Urothelium cell line (cell line): Measurements from ENCODE around the gene FKBP1B.
"Not testable (repeated sequence)": the region's sequence is repeated elsewhere in the genome, so short reads cannot be mapped to it uniquely, and the experiment has no call there.

Source experiments
- DNase-seq: peaks from one replicate; pipeline ENCODE4 v3.0.0; 2011; ENCODE audit warnings: low spot score, mixed read lengths
- FAIRE-seq: peaks from 2 replicates; lab custom pipeline; 2011; peaks lifted over from hg19 to GRCh38; lab: Jason Lieb, UNC

FKBP1B gene

DNA sequence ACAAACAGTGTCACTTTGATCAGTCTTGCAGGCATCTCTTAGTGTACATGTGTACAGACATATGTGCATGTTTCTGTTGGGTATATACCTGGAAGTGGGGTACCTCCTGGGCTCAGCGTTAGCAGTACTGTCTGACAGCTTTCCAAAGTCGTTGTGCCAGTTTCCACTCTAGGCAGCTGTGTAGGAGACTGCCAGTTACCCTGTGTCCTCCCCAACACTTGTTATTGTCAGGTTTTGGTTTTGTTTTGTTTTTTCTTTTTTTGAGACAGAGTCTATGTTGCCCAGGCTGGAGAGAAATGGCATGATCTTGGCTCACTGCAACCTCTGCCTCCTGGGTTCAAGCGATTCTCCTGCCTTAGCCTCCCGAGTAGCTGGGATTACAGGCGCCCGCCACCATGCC lies 6.2 kb downstream of the FKBP1B start:
- FAIRE-seq, result no peak

DNA sequence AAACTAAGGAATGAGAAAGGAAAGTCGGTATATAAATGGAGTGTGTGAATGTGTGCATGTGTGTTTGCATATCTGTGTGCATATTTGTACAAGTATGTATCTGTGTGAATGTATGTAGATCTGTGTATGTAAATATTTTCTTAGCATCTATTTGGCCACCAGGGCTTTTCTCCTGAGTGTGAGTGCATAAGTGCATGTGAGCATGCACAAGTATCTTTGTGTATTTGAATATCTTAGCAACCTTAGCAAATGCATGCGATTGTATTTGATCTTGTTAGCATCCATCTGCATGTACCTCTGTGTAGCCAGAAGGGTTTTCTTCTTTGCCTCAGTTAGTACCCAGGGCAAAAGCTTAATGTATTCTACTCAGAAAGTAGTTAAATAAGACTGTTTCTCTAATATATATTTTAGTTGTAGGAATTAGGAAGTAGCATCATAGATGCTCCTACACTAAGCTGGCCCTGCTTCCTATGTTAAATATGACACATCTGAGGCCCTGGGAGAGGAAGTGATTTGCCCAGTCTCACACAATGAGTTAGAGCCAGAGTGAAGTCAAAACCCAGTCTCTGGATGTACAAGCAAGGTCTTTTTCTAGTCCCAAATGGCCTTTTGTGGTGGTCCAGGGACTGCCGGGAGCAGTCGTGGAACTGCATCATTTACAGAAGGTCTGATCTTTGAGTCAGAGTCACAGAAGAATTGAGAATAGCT lies 9.2 kb downstream of the FKBP1B start:
- DNase-seq, result no peak
- no peak for FAIRE-seq

More for the DNA sequence above, 6.2 kb downstream of the FKBP1B start:
- DNase-seq, result no peak

- DNase-seq, result no peak
- no peak for FAIRE-seq
Observed at GRCh38 chr2:24065341-24065740, 15.8 kb downstream of the FKBP1B start.

DNA sequence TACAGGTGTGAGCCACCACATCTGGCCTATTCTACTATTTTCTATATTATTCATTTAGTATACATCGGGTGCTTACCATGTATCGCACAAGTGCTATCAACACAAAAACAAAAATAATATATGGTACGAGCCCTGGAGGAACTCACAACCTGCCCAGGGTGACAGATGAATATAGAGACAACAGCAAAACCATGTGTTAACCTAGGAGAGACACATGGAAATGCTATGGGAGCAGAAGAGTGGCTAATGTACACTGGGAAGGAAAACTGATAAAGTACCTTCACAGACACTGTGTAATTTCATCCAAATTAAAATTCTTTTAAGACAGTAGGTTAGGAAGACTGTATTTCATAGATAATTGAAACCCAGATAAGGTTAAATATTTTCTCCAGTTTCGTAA lies 22.7 kb downstream of the FKBP1B start:
- FAIRE-seq (no peak), DNase-seq (no peak)

GRCh38 chr2:24073816-24074215 lies 24.3 kb downstream of the FKBP1B start:
- no peak for DNase-seq
- FAIRE-seq, result no peak

DNA sequence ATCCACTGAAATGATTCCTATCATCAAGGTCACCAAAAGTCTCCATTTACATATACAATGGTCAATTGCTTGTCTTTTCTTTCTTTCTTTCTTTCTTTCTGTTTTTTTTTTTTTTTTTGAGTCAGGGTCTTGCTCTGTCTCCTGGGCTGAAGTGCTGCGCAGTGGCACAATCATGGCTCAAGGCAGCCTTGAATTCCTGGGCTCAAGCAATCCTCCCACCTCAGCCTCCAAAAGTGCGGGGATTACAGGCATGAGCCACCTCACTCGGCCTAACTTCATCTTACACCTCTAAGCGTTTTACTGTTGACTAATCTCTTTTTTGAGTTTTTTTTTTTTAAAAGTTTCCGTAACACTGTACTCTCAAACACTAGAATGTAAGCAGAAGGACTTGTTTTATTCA lies 25.7 kb downstream of the FKBP1B start:
- no peak for DNase-seq
- no peak for FAIRE-seq

- DNase-seq, result peak; percentile 98
- peak; percentile 62 for FAIRE-seq
Observed at GRCh38 chr2:24075915-24076848, 26.6 kb downstream of the FKBP1B start, which contains the start of gene SF3B6. Gene SF3B6, minus strand, starts transcription at chr2:24076326. Its CDS starts 97 bp downstream, at chr2:24076229.

- DNase-seq (no peak), FAIRE-seq (no peak)
Observed at GRCh38 chr2:24076849-24077534, 27.5 kb downstream of the FKBP1B start.

DNA sequence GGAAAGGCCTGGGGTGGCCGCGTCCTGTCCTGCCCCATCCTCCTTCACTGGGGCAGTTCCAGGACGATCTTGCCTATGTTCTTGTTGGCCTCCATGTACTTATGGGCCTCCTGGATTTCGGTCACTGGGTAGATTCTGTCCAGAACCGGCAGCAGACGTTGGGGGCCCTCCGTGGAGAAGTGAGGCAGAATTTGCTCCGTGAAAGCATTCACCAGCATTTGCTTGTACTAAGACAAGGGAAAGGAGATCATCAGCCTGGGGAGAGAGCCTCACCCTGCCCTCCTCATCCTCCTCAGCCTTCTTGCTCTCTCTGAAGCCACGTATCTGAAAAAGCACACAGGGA lies 28.0 kb downstream of the FKBP1B start:
- FAIRE-seq (no peak), DNase-seq (no peak)

DNA sequence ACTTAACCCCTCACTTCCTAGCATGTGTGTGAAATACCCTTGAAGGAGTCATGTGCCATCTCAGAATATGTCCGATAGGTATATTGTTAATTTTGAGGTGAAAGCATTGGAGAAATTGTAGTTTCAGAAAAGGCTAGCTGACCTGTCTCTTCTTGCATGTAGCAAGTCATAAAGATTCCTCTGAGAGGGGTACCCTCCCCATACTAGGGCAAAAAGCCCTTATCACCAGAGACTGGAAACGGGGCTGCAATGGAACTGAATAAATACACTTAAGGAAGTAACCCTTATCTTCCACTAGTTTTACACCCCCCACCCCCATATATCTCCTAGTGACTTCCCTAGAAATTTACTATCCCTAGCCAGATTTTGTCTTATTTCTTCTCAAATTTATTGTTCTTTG lies 28.3 kb downstream of the FKBP1B start:
- DNase-seq (no peak), FAIRE-seq (no peak)

- FAIRE-seq, result no peak
- DNase-seq, result no peak
Observed at GRCh38 chr2:24080701-24081100, 31.2 kb downstream of the FKBP1B start.

DNA sequence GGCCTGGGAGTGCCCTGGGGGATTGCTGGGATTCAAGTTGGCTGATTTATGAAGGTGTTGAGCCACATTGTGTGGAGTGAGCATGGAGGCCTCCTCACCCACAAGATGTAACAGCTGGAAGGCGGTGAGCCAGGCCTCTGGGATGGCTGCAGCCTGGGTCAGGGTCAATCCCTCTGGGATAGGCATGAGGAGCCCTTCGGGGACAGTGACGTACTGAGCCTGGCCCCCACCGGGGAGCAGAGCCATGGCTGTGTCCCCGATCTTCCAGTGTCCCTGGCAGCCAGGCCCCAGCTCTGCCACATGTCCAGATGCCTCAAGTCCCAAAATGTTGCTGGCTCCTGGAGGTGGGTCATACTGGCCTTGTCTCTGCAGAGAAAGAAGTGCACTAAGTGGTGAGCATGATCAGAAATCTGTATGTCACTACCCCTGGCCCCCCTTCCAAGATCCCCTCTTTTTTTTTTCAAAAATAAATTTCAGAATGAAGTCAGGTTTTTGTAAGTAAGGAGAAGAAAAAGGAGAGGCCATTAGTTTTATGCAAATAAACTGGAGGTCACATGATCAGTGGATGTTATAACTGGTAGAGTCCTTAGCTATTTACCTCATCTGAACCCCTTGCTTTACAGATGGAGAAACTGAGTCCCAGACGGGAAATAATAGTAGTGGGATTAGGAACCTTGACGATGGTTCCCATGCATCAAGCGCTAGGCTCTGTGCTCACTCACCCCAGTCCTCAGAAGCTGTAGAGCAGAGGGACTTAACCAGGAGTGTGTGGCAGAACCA lies 33.4 kb downstream of the FKBP1B start:
- DNase-seq, result no peak

DNA sequence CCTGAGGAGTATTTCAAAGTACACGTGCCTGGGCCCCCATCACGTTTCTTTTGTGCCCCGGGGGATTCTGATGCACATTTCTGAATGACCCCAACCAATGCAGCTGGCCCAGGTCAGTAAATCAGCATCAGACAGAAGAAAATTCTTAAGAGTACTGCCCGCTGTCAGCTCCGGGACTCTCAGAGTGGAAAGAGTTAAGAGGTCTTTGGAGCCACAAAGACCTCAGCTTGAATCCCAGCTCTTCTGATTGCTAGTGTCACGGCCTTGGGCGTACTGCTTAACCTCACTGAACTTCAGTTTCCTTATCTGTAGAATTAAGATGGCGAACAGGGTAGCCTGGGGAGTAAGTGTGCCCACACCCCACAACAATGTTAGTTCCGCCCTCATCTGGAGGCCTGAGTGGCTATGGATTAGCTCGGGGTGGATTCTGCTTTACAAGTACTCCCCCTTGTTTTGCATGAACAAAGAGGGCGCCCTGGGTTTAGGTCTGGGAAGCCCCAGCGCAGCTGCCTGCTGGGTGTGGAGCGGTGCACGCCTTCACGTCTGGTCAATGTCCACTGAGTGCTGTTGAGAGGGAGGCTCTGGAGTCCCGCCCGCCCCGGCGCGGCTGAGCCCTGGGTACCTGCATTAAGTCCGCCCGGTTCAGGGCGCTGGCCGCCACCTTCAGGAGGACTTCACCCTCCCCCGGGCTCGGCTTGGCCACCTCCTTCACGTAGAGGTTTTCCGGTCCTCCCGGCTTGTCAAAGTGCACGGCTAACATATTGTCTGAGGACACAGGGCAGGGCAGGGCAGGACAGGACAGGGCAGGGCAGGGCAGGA lies 34.2 kb downstream of the FKBP1B start:
- peak; percentile 93 for FAIRE-seq
- DNase-seq, result peak; percentile 84

More for the DNA sequence above, 33.4 kb downstream of the FKBP1B start:
- FAIRE-seq, result no peak

DNA sequence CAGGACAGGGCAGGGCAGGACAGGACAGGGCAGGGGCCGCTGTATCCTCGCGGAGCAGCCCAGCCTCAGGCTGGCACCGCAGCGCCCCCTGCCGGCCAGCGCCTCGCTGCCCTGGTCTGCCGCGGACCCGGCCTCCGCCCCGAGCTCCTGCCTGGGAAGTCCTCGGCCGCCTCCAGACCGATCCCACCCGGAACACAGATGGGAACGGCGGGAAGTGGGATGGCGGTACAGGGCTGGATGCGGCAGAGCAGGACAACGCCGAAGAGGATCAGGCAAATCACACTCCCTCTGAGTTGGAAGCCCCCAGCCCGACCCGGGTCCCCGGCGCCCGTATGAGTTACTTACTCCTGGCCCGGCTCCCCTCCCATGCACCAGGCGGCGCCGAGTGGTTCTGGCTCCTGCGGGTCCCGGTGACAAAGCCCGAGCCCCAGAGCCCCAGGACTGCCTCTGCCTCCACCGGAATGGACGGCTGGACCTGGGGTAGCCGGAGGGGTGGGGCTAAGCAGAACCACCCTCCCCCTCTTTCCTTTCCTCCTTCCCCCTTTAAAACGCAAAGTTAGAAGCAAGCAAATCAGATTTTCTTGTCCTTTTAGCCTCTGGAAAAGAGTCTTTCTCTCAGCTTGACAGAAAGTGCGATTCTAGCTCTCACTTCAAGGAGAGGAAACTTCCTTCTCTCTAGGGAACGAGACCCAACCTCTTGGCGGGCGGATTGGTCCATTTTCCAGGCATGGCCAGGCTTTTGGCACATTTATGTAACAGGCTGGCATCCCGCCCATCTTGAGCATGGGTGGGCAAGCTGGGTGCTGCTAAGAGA lies 35.1 kb downstream of the FKBP1B start, which contains the start of gene TP53I3:
TSS of gene TP53I3 (minus strand) at position 449 of the 814 bp plus-strand sequence. CDS start 508 bp downstream, outside the sequence.
- DNase-seq (peak; percentile 95), FAIRE-seq (no peak)

GRCh38 chr2:24085200-24085489 lies 35.6 kb downstream of the FKBP1B start:
- DNase-seq, result no peak
- no peak for FAIRE-seq

DNA sequence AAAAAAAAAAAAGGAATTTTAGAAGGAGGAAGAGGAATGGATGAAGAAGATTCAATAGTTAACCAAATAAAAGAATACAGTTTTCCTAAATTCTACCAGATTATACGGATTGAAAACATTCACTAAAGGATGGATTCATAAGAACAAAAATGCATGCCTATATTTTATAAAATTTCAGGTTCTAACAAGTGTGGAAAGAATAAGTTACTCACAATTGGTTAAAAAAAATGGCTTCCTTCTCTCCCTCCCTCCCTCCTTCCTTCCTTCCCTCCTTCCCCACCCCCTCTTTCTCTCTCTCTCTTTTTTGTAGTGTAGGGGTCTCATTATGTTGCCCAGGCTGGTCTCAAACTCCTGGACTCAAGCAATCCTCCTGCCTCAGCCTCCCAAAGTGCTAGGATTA lies 36.7 kb downstream of the FKBP1B start:
- DNase-seq (no peak), FAIRE-seq (no peak)

GRCh38 chr2:24087032-24087431 lies 37.5 kb downstream of the FKBP1B start:
- no peak for FAIRE-seq
- no peak for DNase-seq

GRCh38 chr2:24088821-24089359 lies 39.3 kb downstream of the FKBP1B start:
- FAIRE-seq, result no peak
- no peak for DNase-seq

DNA sequence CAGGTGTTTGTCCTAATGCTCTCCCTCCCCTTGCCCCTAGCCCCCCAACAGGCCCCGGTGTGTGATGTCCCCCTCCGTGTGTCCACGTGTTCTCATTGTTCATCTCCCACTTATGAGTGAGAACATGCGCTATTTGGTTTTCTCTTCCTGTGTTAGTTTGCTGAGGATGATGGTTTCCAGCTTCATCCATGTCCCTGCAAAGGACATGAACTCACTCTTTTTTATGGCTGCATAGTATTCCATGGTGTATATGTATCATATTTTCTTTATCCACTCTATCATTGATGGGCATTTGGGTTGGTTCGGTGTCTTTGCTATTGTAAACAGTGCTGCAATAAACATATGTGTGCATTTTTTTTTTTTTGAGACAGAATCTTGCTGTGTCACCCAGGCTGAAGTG lies 43.7 kb downstream of the FKBP1B start:
- not testable (repeated sequence) for DNase-seq, FAIRE-seq
